ENCODE results near the gene PRXL2C.

DNA sequence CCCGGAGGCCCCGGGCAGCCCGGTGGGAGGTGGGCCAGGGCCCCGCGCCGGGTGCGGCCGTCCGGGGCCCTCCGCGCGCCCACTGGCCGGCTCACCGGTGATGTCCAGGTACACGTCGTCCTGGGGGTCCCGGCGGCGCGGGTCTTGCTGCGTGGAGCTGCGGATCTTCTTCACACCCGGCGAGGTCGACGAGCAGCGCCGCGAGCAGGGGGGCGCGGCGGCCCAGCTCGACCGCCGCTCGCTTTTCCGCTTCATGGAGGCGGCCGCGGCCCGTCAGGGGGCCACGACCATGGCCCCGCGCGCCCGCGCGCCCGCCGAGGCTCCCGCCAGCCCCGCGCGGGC, 36.0 kb downstream of the PRXL2C start:
- TF ChIP-seq NONO (IDR thresholded peaks at IDR 0.05) (no peak), NONO (CRISPR knock-in tag; conservative IDR thresholded peaks at IDR 0.05) (no peak), ZNF589 (CRISPR knock-in tag; conservative IDR thresholded peaks at IDR 0.05) (no peak), POLR2AphosphoS5 (IDR thresholded peaks at IDR 0.05; ENCODE audit: low read depth, low read length) (no peak), ZNF746 (CRISPR knock-in tag; IDR thresholded peaks at IDR 0.05) (no peak), ZMYM4 (CRISPR knock-in tag; IDR thresholded peaks at IDR 0.05) (no peak), SIN3B (IDR thresholded peaks at IDR 0.05; ENCODE audit: low read length) (no peak), ZNF3 (CRISPR knock-in tag; IDR thresholded peaks at IDR 0.05) (no peak), SIN3A (IDR thresholded peaks at IDR 0.05; ENCODE audit: borderline replicate concordance, low read depth, low read length) (no peak), CHD4 (IDR thresholded peaks at IDR 0.05; ENCODE audit: borderline replicate concordance, low read length) (no peak), ZNF615 (CRISPR knock-in tag; IDR thresholded peaks at IDR 0.05; ENCODE audit: borderline replicate concordance) (no peak)
